Vagina (tissue), 2 donors: ENCODE data around the gene HAUS7. TPM values are rescaled to one million over a fixed set of nuclear protein-coding genes. Genes with fewer than 3 reads are reported as not detected.

Experiments
- DNase-seq, 2 donors: peaks; one replicate each; pipeline ENCODE4 v3.0.0-alpha.2; 2017; ENCODE audit errors: extremely low spot score in 2 of 2
- H3K27ac ChIP-seq: fragments of 200-600 bp; sonication (generic); one replicate; pipeline ENCODE4 v1.5.1; 2019
- H3K27me3 ChIP-seq: fragments of 200-600 bp; sonication (generic); one replicate; pipeline ENCODE4 v1.5.1; 2019
- H3K36me3 ChIP-seq, 2 donors: fragments of 200-600 bp; sonication (generic); one replicate each; pipeline ENCODE4 v1.5.1; 2017 to 2019
- H3K4me1 ChIP-seq: fragments of 200-600 bp; sonication (generic); one replicate; pipeline ENCODE4 v1.5.1; 2019
- H3K4me3 ChIP-seq, 2 donors: fragments of 200-600 bp; sonication (generic); 1 replicate in 1 of 2; 2 replicates in 1 of 2; pipeline ENCODE4 v1.5.1; 2016 to 2019
- H3K9me3 ChIP-seq: fragments of 200-600 bp; sonication (generic); one replicate; pipeline ENCODE4 v1.5.1; 2019
- CTCF ChIP-seq, 3 experiments: fragments of 450-650 bp in 2 of 3; fragments of 200-600 bp in 1 of 3; sonication (generic) in 1 of 3; IDR thresholded peaks; one replicate each; pipeline ENCODE4 v1.5.1; 2017 to 2019; ENCODE audit warnings: antibody characterized with exemption in 3 of 3, mild to moderate bottlenecking in 2 of 3, moderate library complexity in 2 of 3
- POLR2A ChIP-seq, 2 donors: fragments of 450-650 bp; IDR thresholded peaks; one replicate each; pipeline ENCODE4 v1.6.1; 2017; ENCODE audit warnings: antibody characterized with exemption in 2 of 2, mild to moderate bottlenecking in 2 of 2, moderate library complexity in 2 of 2
- POLR2AphosphoS5 ChIP-seq, 2 donors: sonication (generic); formaldehyde crosslinking; IDR thresholded peaks; one replicate each; pipeline ENCODE4 v1.9.0; 2017; ENCODE audit warnings: antibody characterized with exemption in 2 of 2, mild to moderate bottlenecking in 2 of 2, low read depth in 1 of 2; ENCODE audit not compliant: insufficient read depth in 1 of 2
- intact Hi-C: fragments of 100-400 bp; cut with DNase I; formaldehyde crosslinking; loops from one replicate; pipeline ENCODE4 v1.15.1; 2023
- total RNA-seq: library from RNA; depleted of rRNA; stranded (reverse); fragments of >200 nt; gene quantifications from one replicate; pipeline ENCODE4 v1.2.3, GENCODE V29; 2016

The HAUS7 gene
- total RNA-seq, 1 donor from 2014 or later, result 17.7 TPM

- H3K4me3 ChIP-seq, result no peak overlapping the region
Measured at GRCh38 chrX:153459986-153460385, 10.4 kb downstream of the HAUS7 start.

DNA sequence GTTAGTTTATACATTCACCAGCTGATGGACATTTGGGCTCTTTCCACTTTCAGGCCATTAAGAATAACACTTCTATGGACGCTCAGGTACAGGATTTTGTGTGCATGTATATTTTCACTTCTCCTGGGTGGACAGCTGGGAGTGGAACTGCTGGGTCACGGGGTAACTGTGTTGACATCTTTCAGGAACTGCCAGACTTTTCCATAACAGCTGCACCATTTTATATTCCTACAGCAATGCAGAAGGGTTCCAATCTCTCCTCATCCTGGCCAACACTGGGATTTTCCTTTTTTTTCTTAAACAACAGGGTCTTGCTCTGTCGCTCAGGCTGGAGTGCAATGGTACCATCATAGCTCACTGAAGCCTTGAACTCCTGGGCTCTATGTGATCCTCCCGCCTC, 11.9 kb downstream of the HAUS7 start:
- no peak for DNase-seq
- intact Hi-C loops, result no loop called here
- H3K27me3 ChIP-seq, result no peaks in the 10 kb centered on the region
- TF ChIP-seq POLR2A (IDR thresholded peaks at IDR 0.05) (no peak), CTCF (IDR thresholded peaks at IDR 0.05) (no peak), POLR2AphosphoS5 (IDR thresholded peaks at IDR 0.05; ENCODE audit: insufficient read depth in 1 of 2, low read depth in 1 of 2) (no peak)
- no peaks in the 10 kb centered on the region for H3K36me3 ChIP-seq
- H3K9me3 ChIP-seq, result no peaks in the 10 kb centered on the region
- H3K4me3 ChIP-seq, result no peak overlapping the region
- no peak overlapping the region for H3K27ac ChIP-seq
- H3K4me1 ChIP-seq, result no peaks in the 10 kb centered on the region

More at GRCh38 chrX:153459986-153460385, 10.4 kb downstream of the HAUS7 start:
- Histone ChIP-seq H3K27ac (no peak overlapping the region), H3K9me3 (no peaks in the 10 kb centered on the region), H3K36me3 (no peaks in the 10 kb centered on the region), H3K4me1 (no peaks in the 10 kb centered on the region), H3K27me3 (no peaks in the 10 kb centered on the region)
- no peak for DNase-seq
- TF ChIP-seq POLR2AphosphoS5 (IDR thresholded peaks at IDR 0.05; ENCODE audit: insufficient read depth in 1 of 2, low read depth in 1 of 2) (no peak), CTCF (IDR thresholded peaks at IDR 0.05) (no peak)
- intact Hi-C loops, result no loop called here

- no peak for DNase-seq
- no peaks in the 10 kb centered on the region for H3K27me3 ChIP-seq
- no peak overlapping the region for H3K4me3 ChIP-seq
- intact Hi-C loops, result no loop called here
- no peaks in the 10 kb centered on the region for H3K4me1 ChIP-seq
- no peaks in the 10 kb centered on the region for H3K36me3 ChIP-seq
- H3K9me3 ChIP-seq, result no peaks in the 10 kb centered on the region
- H3K27ac ChIP-seq, result no peak overlapping the region
- TF ChIP-seq CTCF (IDR thresholded peaks at IDR 0.05), result no peak
- TF ChIP-seq POLR2A (IDR thresholded peaks at IDR 0.05), result no peak
- no peak for TF ChIP-seq POLR2AphosphoS5 (IDR thresholded peaks at IDR 0.05; ENCODE audit: insufficient read depth in 1 of 2, low read depth in 1 of 2)
Measured at GRCh38 chrX:153457827-153458466, 12.4 kb downstream of the HAUS7 start.

- H3K9me3 ChIP-seq, result no peaks in the 10 kb centered on the region
- TF ChIP-seq POLR2AphosphoS5 (IDR thresholded peaks at IDR 0.05; ENCODE audit: insufficient read depth in 1 of 2, low read depth in 1 of 2) (no peak), CTCF (IDR thresholded peaks at IDR 0.05) (no peak), POLR2A (IDR thresholded peaks at IDR 0.05) (no peak)
- intact Hi-C loops, result no loop called here
- no peak for DNase-seq
- no peaks in the 10 kb centered on the region for H3K36me3 ChIP-seq
- H3K4me3 ChIP-seq, result no peak overlapping the region
- no peak overlapping the region for H3K27ac ChIP-seq
- H3K4me1 ChIP-seq, result no peaks in the 10 kb centered on the region
- no peaks in the 10 kb centered on the region for H3K27me3 ChIP-seq
Measured at GRCh38 chrX:153457136-153457825, 13.1 kb downstream of the HAUS7 start.

DNA sequence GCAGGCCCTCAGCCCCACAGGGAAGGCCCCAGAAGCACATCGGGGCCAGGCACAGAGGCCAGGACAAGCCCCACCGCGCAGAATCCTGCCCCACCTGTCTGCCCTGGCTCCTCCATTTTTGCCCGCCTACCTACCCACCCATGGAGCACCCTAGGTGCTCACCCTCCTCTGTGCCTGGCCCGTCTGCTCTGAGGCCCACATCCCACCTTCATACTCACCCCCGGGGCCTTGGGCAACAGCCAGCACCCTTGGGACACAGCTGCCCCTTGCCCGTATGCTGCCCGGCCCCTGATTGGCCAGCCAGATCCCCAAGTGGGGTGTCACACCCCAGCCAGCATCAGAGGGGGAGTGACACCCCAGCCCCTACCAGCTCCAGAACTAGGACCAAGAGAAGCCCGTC, 13.7 kb downstream of the HAUS7 start:
- TF ChIP-seq CTCF (IDR thresholded peaks at IDR 0.05), result no peak
- H3K27ac ChIP-seq, result no peak overlapping the region
- no peaks in the 10 kb centered on the region for H3K27me3 ChIP-seq
- intact Hi-C loops, result no loop called here
- H3K4me1 ChIP-seq, result no peaks in the 10 kb centered on the region
- no peak for DNase-seq
- H3K4me3 ChIP-seq, result no peak overlapping the region
- H3K36me3 ChIP-seq, result no peaks in the 10 kb centered on the region
- no peaks in the 10 kb centered on the region for H3K9me3 ChIP-seq
